GM18951 (cell line): ENCODE measurements around the gene GABBR2.
"Not testable (repeated sequence)": the region's sequence is repeated elsewhere in the genome, so short reads cannot be mapped to it uniquely, and the experiment has no call there.

Experiments used
- POLR2A ChIP-seq: IDR thresholded peaks from 4 replicates; pipeline ENCODE4 v1.6.1; 2011; ENCODE audit warnings: mild to moderate bottlenecking; ENCODE audit not compliant: insufficient read length, insufficient read depth; ENCODE audit errors: extremely low read depth
- in situ Hi-C: fragments of 300-500 bp; cut with MboI; formaldehyde crosslinking; loops from one replicate; pipeline ENCODE4 v1.12.0; 2022; ENCODE audit warnings: low sequenced_read_pairs, mixed read lengths, inconsistent platforms; ENCODE audit not compliant: unreplicated experiment

Gene GABBR2

GRCh38 chr9:98468567-98469239 lies 240.0 kb downstream of the GABBR2 start:
- no peak for TF ChIP-seq POLR2A
- in situ Hi-C loops = no loop called here

- TF ChIP-seq POLR2A = no peak
- in situ Hi-C loops = no loop called here
Measured at GRCh38 chr9:98465799-98466198, 242.9 kb downstream of the GABBR2 start.

- in situ Hi-C loops = not testable (repeated sequence)
Measured at GRCh38 chr9:98464156-98464690, 244.5 kb downstream of the GABBR2 start.

DNA sequence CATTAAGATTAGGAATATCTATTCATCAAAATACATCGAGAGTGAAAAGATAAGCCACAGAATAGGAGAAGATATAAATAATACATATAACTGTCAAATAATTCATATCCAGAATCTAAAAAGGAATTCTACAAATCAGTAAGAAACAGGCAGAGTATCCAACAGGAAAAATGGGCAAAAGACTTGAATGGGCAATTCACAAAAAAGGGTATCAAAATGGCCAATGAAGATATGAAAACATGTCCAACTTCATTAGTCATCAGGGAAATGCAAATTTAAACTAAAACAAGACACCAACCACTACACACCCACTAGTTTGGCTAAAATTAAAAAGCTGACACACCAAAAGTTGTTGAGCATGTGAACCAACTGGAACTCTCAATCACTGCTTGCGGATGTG lies 246.4 kb downstream of the GABBR2 start:
- no peak for TF ChIP-seq POLR2A
- in situ Hi-C loops = no loop called here

GRCh38 chr9:98460704-98461103 lies 248.0 kb downstream of the GABBR2 start:
- in situ Hi-C loops = no loop called here
- no peak for TF ChIP-seq POLR2A

DNA sequence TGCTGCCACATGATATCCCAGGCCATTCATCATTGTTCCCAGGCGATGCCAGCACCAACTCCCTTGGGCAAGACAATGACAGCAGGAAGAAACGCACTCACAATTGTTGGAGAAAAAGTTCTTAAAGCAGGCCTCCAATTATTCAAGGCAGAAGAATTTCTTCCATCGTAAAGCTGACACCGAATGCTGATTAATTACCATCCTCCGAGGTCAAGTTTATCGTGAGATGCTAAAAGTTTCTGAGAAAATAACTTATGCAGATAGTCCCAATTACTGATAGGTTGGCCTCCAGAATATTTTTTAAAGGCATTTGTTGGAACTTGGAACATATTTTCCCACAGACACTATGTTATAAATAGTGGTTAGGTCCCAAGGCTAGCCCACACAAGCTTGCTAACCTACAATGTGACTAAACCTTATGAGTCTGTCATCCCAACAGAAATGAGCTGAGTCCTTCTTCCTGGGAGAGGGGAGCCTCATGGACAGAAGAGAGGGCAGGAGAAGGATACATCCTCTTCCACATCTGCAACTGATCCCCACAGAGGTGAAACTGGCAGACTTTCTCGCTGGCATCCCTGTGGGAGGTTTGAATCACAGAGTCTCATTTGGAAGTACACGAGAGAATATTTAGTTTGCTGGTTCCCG lies 250.9 kb downstream of the GABBR2 start:
- in situ Hi-C loops = no loop called here
- TF ChIP-seq POLR2A = no peak

DNA sequence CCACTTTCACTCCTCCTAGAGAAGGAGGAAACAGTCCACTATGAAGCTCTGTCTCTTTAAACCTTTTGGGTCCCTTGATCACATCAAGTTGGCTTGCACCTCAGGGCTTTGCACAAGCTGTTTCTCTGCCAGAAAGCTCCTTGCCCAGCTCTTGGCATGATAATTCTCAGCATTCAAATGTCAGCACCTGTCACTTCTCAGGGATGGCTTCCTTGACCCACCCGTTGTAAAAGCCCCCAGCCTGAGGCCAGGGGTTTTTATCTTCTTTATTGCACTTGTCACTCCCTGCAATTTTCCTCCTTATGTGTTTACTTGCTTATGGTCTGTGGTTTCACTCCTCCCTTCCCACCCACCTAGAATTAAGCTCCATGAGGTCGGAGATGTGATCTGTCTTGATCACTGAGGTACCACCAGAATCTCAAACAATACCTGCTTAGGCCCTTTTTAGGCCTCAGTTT lies 252.6 kb downstream of the GABBR2 start:
- TF ChIP-seq POLR2A = no peak
- in situ Hi-C loops = no loop called here

GRCh38 chr9:98455256-98456155 lies 253.2 kb downstream of the GABBR2 start:
- no peak for TF ChIP-seq POLR2A
- in situ Hi-C loops = no loop called here

DNA sequence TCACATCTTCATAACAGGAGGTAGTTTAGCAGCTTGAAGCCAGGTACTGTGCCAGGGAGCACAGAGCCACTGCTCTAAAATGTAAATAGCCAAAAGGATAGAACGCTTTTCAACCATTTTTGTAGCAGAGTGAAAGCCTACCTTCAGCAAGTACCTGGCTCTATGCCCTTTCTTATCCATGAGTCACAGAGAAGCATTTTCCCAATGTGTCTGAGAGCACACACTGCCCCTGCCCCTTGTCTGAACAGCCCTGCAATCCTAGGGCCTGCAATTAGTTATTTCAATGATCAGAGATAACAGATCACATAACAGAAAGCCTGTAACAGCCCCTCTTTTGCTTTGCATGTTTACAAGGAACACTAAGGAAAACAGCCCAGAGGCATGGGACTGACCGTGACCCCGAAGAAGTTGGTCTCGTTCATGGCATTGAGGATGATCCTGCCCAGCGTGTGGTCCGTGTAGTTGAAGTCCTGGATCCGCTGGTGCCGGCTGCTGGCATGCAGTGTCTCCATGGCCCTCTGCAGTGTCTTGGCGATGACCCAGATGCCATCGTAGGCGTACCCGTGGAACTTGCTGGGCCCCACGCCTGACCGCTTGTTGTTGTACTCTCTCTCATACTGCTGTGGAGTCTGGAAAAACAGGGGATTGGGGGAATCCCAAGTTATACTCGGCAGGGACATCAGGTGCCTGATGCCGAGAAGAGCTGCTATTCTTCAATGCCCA lies 255.0 kb downstream of the GABBR2 start:
- in situ Hi-C loops = no loop called here
- no peak for TF ChIP-seq POLR2A

DNA sequence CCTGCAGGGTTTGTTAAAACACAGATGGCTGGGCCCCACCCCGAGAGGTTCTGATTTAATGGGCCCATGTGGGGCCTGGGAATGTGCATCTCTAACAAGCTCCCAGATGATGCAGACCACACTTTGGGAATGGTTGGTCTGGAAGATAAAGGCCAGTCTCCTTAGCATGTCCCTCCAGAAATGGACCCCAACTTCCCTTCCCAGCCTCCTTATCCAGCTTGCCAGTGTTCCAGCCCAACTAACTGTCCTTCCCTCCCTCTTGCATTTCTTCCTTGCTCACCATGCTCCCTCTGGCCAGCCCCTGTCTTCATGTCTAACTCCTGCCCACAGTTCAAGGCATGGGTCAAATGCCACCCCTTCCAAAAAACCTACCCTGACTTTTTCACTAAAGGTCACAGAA lies 257.2 kb downstream of the GABBR2 start:
- no peak for TF ChIP-seq POLR2A
- in situ Hi-C loops = no loop called here

DNA sequence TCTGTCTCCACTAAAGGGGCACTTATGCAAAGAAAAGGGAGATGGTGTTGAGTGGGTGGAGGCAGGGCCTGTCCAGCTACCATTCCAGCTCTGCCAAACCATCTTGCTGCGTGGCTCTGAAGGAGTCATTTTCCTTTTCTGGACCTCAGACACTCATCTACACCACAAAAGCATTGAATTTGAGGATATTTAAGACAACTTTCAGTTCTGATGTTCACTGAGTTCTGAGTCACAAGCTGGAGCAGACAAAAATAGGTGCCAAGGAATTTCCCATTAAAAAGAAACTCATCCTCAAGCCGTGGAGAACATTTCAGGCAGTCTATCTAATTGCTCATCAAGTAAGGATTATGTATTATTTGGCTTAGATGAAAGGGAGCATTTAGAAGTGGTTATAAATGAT lies 258.2 kb downstream of the GABBR2 start:
- in situ Hi-C loops = no loop called here
- no peak for TF ChIP-seq POLR2A

DNA sequence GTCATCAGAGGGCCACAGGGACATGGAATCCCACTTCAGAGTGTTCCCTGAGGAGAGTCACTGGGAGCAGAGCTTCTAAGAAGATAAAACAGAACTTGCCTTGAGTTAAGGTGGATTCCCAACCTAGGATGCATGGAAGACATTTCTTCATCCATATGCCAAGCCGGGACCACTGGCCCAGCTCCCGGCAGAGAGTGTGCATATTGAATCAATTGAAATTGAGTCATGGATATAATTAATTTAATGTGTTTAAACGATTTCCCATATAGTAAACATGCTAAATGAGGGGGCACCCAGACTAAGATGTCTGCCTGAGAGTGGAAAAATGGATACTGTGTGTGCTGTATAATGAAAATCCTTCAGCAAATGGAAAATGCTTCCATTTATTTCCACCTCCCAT lies 258.9 kb downstream of the GABBR2 start:
- no peak for TF ChIP-seq POLR2A
- in situ Hi-C loops = no loop called here

DNA sequence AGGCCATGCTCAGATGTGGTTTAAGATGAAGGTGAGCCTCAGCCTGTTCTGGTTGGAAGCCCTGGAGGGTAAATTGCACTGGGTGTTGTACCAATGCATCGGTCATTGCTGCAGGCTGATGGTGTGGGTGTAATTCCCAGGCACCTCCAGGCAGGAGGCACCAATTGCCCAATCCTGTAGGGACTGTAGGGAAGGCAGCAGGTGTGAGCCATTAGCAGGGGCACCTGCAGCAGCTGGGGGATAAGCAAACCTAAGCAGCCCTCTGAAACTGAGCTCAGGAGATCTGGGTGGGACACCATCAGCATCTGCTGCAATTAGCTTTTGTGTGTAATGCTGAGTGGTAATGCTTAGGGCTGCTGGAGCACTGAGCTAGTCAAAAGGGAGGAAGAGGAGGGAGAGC lies 263.2 kb downstream of the GABBR2 start:
- in situ Hi-C loops = no loop called here
- no peak for TF ChIP-seq POLR2A

GRCh38 chr9:98444601-98445000 lies 264.1 kb downstream of the GABBR2 start:
- TF ChIP-seq POLR2A = no peak
- in situ Hi-C loops = no loop called here
